GM12891 (cell line): Measurements from ENCODE around the gene FOXN3.

Source experiments
- POLR2A ChIP-seq: IDR thresholded peaks from 2 replicates; pipeline ENCODE4 v1.6.1; 2011; ENCODE audit warnings: low read depth, low read length, control low read depth
- POLR2AphosphoS5 ChIP-seq: IDR thresholded peaks from 2 replicates; pipeline ENCODE4 v1.6.1; 2011; ENCODE audit warnings: low read depth, low read length, control low read depth
- SPI1 ChIP-seq: IDR thresholded peaks from 2 replicates; pipeline ENCODE4 v1.6.1; 2011; ENCODE audit warnings: low read depth, low read length, control low read depth

DNA sequence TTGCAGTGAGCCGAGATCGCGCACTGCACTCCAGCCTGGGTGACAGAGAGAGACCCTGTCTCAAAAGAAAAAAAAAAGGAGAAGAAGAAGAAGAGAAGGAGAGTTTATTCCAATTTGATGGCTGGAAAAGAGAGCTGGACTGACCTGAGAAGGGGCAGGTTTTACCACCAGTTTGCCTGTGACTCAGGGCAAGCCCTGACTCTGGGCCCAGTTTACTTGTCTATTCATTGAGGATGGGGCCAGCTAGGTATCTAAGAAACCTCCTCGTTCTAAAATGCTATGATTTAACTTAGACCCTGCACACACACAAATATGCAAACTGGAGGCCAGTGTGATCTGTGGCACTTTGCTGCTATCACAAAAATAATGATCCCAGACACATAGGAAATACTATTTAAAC is 155.0 kb downstream of the FOXN3 start:
- TF ChIP-seq SPI1 (no peak), POLR2A (no peak), POLR2AphosphoS5 (no peak)
